ENCODE measurements around the gene ZNF17. TPM values are rescaled to one million over a fixed set of nuclear protein-coding genes. Genes with fewer than 3 reads are reported as not detected.
A peak's percentile ranks its signal among the peaks of the same experiment; 100 is the strongest.

ZNF17 gene
- total and polyA plus RNA-seq, 4 donors, result 2.1 to 18.3 (median 8.7) TPM

- WGBS, 2 donors, result 78 to 80% methylated on average over 7 of the region's 7 CpGs
- peaks cover 0 to 8% (median 1%) of the 10 kb centered on the region in 4 donors for H3K9me3 ChIP-seq (ENCODE audit: control insufficient read depth in 4 of 4, insufficient read depth in 3 of 4, low read length in 3 of 4)
- no peak for ATAC-seq (ENCODE audit: insufficient read depth, low FRiP score)
Measured at GRCh38 chr19:57382806-57383488, 28.0 kb upstream of the ZNF17 start.

GRCh38 chr19:57389194-57389729, 21.7 kb upstream of the ZNF17 start:
- Histone ChIP-seq H3K4me3 (peak overlapping the region; percentile 3), H3K36me3 (ENCODE audit: control insufficient read depth in 4 of 4, insufficient read depth in 4 of 4, low read length in 4 of 4) (peaks cover 2 to 9% (median 3%) of the 10 kb centered on the region in 4 donors), H3K27ac (ENCODE audit: low read depth in 1 of 2, low read length in 1 of 2) (peak overlapping the region; percentile 90 to 97), H3K27me3 (ENCODE audit: control insufficient read depth in 3 of 3, insufficient read depth in 3 of 3, low read length in 2 of 3) (no peaks in the 10 kb centered on the region), H3K9ac (ENCODE audit: insufficient read depth in 1 of 2, low read length in 2 of 2) (peak overlapping the region; percentile 94 to 97), H3K9me3 (ENCODE audit: control insufficient read depth in 4 of 4, insufficient read depth in 3 of 4, low read length in 3 of 4) (peaks cover 0 to 7% (median 0%) of the 10 kb centered on the region in 4 donors), H3K4me1 (ENCODE audit: control insufficient read depth in 5 of 5, insufficient read depth in 5 of 5, low read length in 5 of 5) (peaks cover 2 to 18% (median 8%) of the 10 kb centered on the region in 5 donors)
- WGBS, 2 donors, result 60 to 61% methylated on average over 11 of the region's 11 CpGs
- ATAC-seq (ENCODE audit: insufficient read depth, low FRiP score) (no peak), DNase-seq (no peak)
- no peak for TF ChIP-seq CTCF (IDR thresholded peaks at IDR 0.05; ENCODE audit: control extremely low read depth, extremely low read depth)

More at GRCh38 chr19:57382806-57383488, 28.0 kb upstream of the ZNF17 start:
- TF ChIP-seq CTCF (IDR thresholded peaks at IDR 0.05; ENCODE audit: control extremely low read depth, extremely low read depth), result no peak
- Histone ChIP-seq H3K9ac (ENCODE audit: insufficient read depth in 1 of 2, low read length in 2 of 2) (no peak overlapping the region), H3K4me3 (no peak overlapping the region), H3K27ac (ENCODE audit: low read depth in 1 of 2, low read length in 1 of 2) (no peak overlapping the region), H3K36me3 (ENCODE audit: control insufficient read depth in 4 of 4, insufficient read depth in 4 of 4, low read length in 4 of 4) (peaks cover 3 to 6% (median 5%) of the 10 kb centered on the region in 4 donors), H3K4me1 (ENCODE audit: control insufficient read depth in 5 of 5, insufficient read depth in 5 of 5, low read length in 5 of 5) (no peaks in the 10 kb centered on the region), H3K27me3 (ENCODE audit: control insufficient read depth in 3 of 3, insufficient read depth in 3 of 3, low read length in 2 of 3) (no peaks in the 10 kb centered on the region)
- DNase-seq, result peak in 1 of 3 donors; percentile 15

GRCh38 chr19:57389730-57390598, 21.0 kb upstream of the ZNF17 start, which contains the start of gene ZNF548:
TSS of gene ZNF548 (plus strand) at chr19:57389854. CDS start at chr19:57390100, 246 bp downstream.
- Histone ChIP-seq H3K9ac (ENCODE audit: insufficient read depth in 1 of 2, low read length in 2 of 2) (peak within 1 kb of the TSS; percentile 94 to 97), H3K27me3 (ENCODE audit: control insufficient read depth in 3 of 3, insufficient read depth in 3 of 3, low read length in 2 of 3) (no peaks in the 10 kb centered on the region), H3K36me3 (ENCODE audit: control insufficient read depth in 4 of 4, insufficient read depth in 4 of 4, low read length in 4 of 4) (peaks cover 4 to 11% (median 5%) of the 10 kb centered on the region in 4 donors), H3K4me1 (ENCODE audit: control insufficient read depth in 5 of 5, insufficient read depth in 5 of 5, low read length in 5 of 5) (peaks cover 2 to 18% (median 8%) of the 10 kb centered on the region in 5 donors), H3K9me3 (ENCODE audit: control insufficient read depth in 4 of 4, insufficient read depth in 3 of 4, low read length in 3 of 4) (peaks cover 0 to 7% (median 0%) of the 10 kb centered on the region in 4 donors), H3K27ac (ENCODE audit: low read depth in 1 of 2, low read length in 1 of 2) (peak within 1 kb of the TSS; percentile 90 to 97), H3K4me3 (peak within 1 kb of the TSS; percentile 97)
- peak; percentile 1 for TF ChIP-seq CTCF (IDR thresholded peaks at IDR 0.05; ENCODE audit: control extremely low read depth, extremely low read depth)
- WGBS, 2 donors, result 1% methylated on average over 46 to 50 of the region's 50 CpGs
- ATAC-seq (ENCODE audit: insufficient read depth, low FRiP score) (peak; percentile 98), DNase-seq (peak; percentile 99 to 100 (median 99))

All from lung (tissue), 12 donors.